ENCODE results near the gene ITGAV.

DNA sequence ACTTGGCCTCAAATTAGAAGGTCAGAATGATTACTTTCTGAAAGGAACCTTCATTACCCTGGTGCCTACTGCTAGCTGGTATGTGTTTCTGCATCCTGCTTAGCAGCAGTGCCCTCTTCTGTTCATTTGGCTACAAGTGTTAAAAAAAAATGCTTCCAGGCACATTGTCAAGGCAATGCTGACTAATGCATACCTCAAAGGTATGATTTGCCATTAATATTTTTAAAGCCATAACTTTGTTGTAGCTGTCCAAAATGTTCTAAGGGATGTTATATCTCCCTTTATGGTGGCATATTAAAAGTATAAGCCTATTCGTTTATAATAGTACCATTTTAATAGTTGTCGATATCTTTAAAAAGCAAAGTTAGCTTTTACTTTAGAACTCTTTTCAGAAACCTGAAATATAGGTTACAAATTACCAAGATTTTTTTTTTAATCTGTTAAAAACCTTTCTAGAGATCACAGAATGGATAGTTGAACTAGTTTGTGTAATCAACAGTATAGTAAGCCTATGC, 52.0 kb downstream of the ITGAV start:
- TF ChIP-seq POLR2AphosphoS5 (IDR thresholded peaks at IDR 0.05; ENCODE audit: low read depth, low read length) (no peak), TAF1 (IDR thresholded peaks at IDR 0.05; ENCODE audit: borderline replicate concordance, low read depth, low read length) (no peak), POLR2A (IDR thresholded peaks at IDR 0.05; ENCODE audit: low read depth, low read length) (no peak)
